Amygdala (tissue), 56 donors: ENCODE measurements around the gene CRMP1.

Experiments used
- DNase-seq, 56 donors: peaks; one replicate each; lab custom pipeline; 2025; lab: John Stamatoyannopoulos, UW

The CRMP1 gene

GRCh38 chr4:5780831-5781480, 111.9 kb downstream of the CRMP1 start:
- DNase-seq, result no peak

DNA sequence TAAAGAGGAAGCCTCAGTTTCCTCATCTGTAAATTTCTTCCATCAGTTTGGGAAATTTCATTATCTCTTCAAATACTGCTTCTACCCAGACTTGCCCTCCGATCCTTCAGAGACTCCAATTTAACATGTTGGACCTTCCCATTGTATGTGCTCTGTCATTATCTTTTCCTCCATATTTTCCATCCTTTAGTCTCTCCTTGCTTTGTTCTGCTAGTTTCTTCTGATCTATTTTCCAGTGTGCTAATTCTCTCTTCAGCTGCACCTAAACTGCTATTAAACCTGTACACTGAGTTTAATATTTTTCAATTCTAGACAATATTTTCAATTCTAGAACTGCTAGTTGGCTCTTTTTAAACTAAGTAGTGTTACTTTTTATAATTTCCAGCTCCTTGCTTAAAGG, 116.4 kb downstream of the CRMP1 start:
- DNase-seq, result no peak

- no peak for DNase-seq
Observed at GRCh38 chr4:5774416-5775036, 118.4 kb downstream of the CRMP1 start.

- no peak for DNase-seq
Observed at GRCh38 chr4:5773271-5773555, 119.7 kb downstream of the CRMP1 start.

- no peak for DNase-seq
Observed at GRCh38 chr4:5772528-5773270, 120.2 kb downstream of the CRMP1 start.
